Stimulated activated CD8-positive, alpha-beta memory T cell treated with anti-CD3 and anti-CD28 coated beads, Interleukin-7, amount 100 ng/mL, for 24 hours (primary cell): ENCODE measurements around the gene KCNV2.

Experiments used
- DNase-seq: peaks from one replicate; pipeline ENCODE4 v3.0.0-alpha.2; 2020; ENCODE audit warnings: low read depth

Gene KCNV2

GRCh38 chr9:2720179-2720654 lies 2.9 kb downstream of the KCNV2 start:
- DNase-seq = no peak

DNA sequence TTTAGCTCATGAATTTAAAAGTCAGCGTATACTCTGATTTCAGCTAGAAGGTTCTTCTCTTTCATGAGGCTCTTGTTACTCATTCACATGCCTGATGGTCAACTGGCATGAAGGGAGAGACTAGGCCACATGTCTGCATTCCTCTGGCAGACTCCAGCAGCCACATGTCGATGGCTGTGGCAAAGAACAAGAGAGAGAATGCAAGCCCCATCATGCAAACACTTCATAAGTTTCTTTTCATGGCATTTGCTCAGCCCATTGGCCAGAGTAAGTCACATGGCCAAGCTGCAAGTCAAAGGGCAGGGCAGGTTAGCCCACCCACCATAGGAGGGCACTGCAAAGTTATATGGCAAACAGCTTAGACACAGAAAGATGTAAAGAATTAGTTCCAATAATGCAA lies 5.4 kb downstream of the KCNV2 start:
- no peak for DNase-seq

- no peak for DNase-seq
Observed at GRCh38 chr9:2723376-2724065, 6.2 kb downstream of the KCNV2 start.

DNA sequence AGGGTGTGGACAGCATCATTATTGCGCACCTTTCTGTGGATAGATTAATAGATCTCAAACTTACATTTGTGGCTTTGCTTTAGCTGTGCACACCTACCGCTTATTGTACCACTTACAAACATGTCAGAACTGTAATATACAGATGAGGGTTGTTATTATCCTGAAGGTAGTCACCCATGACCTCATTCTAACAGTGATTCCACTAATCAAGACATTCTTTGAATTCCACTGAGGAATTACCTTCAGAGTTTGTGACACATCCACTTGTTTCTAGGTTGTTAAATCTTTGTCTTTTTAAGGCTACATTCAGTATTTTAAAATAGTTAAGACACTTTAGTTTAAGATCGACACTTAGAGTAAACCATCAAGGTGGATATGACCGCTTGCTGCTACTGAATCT lies 7.8 kb downstream of the KCNV2 start:
- DNase-seq = no peak

DNA sequence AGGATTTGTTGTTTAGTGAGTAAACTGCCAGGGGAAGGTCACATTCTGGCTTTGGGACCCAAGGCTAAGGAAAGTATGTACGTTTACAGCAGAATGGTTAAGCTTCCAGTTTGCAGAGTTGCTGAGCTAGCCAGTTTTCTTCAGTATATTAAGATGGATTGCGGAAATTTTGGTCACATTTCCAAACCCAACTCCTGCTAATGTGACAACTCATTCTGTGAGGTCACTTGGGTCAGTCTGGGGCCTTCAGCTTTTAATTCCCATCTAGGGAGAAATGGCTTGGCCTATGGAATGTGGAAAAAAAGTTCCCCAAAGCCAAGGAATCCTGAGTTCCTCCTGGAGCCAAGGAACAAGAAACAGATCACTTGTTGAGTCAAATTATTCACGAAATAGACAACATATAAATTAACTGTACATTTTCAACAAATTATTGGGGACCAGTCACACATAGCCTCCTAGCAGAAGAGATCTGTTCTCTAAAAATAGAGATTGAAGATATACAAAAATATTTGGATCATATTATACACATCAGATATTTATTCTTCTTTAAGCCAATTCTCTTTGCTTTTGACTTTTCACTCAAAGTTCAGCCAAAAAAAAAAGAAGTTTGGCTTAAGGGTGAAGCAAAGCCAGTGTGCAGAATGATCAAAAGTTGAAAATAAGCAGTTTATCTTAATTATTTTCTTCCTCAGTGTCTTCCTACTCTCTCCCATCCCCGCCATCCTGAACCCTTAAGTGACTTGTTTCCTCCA lies 8.8 kb downstream of the KCNV2 start:
- DNase-seq = no peak

DNA sequence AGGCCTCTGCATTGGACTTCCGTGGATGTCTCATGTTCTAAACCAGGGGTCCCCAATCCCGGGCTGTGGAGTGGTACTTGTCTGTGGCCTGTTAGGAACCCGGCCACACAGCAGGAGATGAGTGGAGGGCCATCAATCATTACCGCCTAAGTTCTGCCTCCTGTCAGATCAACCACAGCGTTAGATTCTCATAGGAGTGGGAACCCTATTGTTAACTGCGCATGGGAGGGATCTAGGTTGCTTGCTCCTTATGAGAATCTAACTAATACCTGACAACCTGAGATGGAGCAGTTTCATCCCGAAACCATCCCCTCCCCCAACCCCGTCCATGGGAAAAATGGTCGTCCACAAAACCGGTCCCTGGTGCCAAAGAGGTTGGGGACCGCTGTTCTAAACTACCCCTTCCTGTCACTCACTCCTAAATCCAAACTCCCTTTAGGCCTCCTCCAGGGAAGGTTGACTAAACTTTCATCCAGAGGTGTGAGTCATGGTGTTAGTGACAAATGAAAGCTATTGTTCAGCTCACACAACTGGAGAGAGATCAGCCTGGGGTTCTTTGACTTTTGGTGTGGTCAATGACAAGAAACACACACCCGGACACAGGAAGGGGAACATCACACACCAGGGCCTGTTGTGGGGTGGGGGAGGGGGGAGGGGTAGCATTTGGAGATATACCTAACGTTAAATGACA lies 9.5 kb downstream of the KCNV2 start:
- DNase-seq = no peak

- no peak for DNase-seq
Observed at GRCh38 chr9:2727374-2727773, 10.1 kb downstream of the KCNV2 start.

GRCh38 chr9:2727966-2728613 lies 10.8 kb downstream of the KCNV2 start:
- no peak for DNase-seq

GRCh38 chr9:2729003-2729402 lies 11.7 kb downstream of the KCNV2 start:
- DNase-seq = no peak

- no peak for DNase-seq
Observed at GRCh38 chr9:2729721-2730120, 12.4 kb downstream of the KCNV2 start.

DNA sequence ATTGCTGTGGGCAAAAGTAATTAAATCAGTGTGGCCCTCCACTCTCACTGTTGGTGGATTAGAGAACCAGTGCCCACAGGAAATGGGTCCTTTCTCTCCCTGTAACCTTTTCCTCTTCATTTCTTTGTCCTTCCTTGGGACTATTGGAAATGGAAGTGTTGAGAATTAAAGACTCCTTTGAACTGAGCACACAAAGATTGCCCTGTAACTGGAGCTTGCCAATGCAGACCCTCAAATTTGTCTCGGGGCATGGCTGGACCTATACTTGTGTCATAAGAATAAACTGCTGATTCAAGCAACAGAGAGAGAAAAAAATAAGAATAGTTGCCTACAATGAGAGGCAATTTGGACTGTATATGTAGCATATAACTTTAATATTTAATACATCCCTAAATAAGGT lies 13.7 kb downstream of the KCNV2 start:
- DNase-seq = no peak

DNA sequence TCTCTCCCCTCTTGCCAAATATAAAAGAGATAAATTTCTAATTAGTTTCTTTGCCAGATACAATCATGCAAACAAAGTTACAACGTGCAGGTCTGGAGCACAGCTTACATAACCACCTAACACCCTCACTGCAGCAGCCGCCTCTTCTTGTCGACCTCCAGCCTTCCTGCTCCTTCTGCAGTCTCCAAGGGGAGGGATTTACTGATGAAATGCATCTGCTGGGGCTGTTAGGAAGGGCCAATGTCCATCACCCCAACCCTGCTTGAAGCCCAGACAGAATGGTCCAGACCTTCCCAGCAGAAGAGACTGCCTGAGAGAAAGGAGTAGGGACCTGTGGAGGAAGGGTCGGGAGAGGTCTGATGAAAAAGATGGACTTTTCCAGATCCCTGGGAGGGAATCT lies 15.2 kb downstream of the KCNV2 start:
- DNase-seq = no peak

DNA sequence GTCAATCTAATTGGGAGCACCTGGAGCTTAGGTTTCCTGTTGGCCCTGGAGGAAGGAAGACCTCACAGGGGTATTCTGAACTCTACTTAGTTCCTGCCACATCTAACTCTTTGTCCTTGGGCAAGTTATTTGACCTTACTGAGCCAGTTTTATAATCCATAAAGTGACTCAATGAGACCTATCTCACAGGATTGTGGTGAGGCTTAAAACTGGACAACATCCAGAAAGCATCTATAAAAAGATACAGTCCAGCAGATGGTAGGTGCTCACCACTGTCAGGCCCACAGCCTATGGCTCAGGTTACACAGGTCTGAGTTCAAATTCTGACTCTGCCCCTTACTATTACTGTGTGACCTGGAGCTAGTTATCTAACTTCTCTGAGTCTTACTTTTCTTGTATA lies 23.3 kb downstream of the KCNV2 start:
- DNase-seq = no peak

DNA sequence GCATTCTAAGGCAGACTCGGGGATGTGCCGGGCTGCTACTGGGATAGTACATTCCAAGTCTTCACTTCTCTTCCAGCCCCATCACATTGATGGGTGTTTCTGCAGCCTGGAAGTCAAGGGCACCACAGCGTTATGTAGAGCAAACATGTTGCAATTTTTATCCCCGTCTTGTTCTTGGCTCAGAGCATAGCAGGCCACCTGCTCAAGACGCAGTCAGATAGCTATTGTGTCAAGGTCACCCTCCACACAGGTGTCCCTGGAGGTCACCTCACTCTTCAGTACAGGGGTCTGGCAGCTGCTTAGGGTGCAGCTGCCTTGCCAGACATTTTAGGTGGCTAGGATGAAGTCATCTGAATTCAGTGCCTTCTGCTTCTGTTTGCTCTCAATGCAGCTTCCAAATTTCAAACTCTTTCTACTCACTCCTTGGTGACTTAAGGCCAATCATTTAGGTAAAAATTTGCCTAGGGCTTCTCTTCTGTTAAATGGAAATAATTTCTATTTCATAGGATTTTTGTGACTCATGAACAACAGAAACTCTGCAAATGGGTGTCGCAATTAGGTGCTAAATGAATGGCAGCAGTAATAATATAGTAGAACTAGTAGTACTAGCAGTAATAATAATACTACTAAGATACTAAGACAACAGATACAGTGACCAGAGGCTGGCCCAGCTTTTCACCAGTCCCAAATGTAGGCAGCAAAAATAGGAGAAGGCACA lies 24.3 kb downstream of the KCNV2 start:
- no peak for DNase-seq

DNA sequence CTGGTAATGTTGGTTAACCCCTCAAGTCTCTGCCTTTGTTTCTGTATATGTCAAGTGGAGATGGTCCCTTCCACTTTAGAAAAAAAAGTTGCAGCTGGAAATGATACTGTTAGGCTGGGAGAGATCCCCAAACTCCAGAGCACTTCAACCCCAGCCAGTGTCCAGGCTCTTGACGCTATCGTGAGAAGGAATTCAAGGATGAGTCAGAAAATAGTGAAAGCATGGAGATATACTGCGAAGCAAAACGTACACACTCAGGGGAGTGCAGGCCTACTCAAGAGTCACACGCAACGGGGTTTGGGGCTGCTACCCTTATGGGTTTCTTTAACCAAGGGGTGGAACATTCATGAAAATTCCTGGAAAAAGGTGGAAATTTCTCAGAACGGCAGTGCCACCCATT lies 24.9 kb downstream of the KCNV2 start:
- DNase-seq = no peak

GRCh38 chr9:2743937-2744529 lies 26.7 kb downstream of the KCNV2 start:
- no peak for DNase-seq

GRCh38 chr9:2745560-2746380 lies 28.5 kb downstream of the KCNV2 start:
- no peak for DNase-seq

DNA sequence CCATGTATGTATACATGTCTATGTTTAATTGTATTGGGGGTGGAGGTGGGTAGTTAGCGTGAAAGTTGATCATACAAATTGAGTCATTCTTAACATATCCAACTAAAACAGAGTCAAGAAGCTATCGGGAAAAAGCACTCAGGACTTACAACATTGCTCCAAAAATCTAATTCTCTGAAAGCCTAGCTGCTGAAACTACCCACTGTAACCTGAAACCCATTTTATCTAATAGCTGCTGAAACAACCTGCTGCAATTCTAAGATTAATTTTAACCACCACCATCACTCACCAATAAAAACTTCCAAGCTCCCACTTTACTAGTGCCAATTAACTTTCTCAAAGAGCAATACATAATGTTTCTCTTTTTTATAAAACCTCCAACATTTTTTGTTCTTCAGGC lies 32.2 kb downstream of the KCNV2 start:
- no peak for DNase-seq

- no peak for DNase-seq
Observed at GRCh38 chr9:2755285-2755684, 38.0 kb downstream of the KCNV2 start.

DNA sequence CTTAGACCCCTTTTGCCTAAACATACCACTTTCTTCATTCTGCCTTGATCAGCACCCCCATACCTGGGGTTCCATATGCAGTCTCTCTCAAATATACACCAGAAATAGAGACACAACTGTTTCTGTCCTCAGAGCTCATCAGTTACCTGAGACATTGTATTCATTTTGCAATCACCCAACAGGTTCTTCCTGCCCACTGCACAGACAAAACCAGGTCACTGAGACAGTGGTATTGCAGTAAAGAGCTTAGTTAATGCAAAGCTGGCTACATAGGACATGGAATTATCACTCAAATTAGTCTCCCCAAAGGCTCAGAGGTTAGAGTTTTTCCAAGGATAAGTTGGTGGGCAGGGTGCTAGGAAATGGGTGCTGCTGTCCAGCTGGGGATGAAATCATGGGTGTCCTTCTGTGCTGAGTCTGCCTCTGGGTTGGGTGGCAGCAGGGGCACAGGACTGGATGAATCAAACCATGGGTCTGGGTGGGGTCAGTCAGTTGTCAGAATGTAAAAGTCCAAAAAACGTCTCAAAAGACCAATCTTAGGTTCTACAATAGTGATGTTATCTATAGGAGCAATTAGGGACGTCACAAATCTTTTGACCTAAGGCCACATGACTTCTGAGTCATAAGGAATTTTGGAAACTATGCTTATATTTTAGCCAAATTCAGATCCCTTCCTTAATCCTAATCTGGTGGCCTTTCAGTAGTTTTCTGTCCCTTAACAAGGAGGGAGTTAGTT lies 41.0 kb downstream of the KCNV2 start:
- no peak for DNase-seq
